ENCODE results near the gene DNM3. TPM values are rescaled to one million over a fixed set of nuclear protein-coding genes. Genes with fewer than 3 reads are reported as not detected.
"Not testable (repeated sequence)": the region's sequence is repeated elsewhere in the genome, so short reads cannot be mapped to it uniquely, and the experiment has no call there.

The DNM3 gene
- total and polyA plus RNA-seq, 12 donors: 7.2 to 78.6 (median 18.4) TPM

GRCh38 chr1:172043900-172044299, 202.6 kb downstream of the DNM3 start:
- no peaks in the 10 kb centered on the region for H3K9me3 ChIP-seq (replicated peaks in 1 of 3)
- TF ChIP-seq POLR2A (IDR thresholded peaks at IDR 0.05): no peak
- no peak for TF ChIP-seq CTCF (IDR thresholded peaks at IDR 0.05)
- no peaks in the 10 kb centered on the region for H3K27me3 ChIP-seq
- intact Hi-C loops (cut with DNase I): no loop called here
- DNase-seq: no peak
- no peak overlapping the region for H3K27ac ChIP-seq
- H3K36me3 ChIP-seq (replicated peaks in 1 of 2): no peaks in the 10 kb centered on the region
- H3K4me1 ChIP-seq (replicated peaks in 1 of 2): no peaks in the 10 kb centered on the region
- H3K4me3 ChIP-seq: no peak overlapping the region

- H3K4me1 ChIP-seq (replicated peaks in 1 of 2): no peaks in the 10 kb centered on the region
- no peaks in the 10 kb centered on the region for H3K27me3 ChIP-seq
- DNase-seq: no peak
- 87 to 97% (median 96%) methylated on average over 2 of the region's 2 CpGs for WGBS, 4 donors
- no peaks in the 10 kb centered on the region for H3K9me3 ChIP-seq (replicated peaks in 1 of 3)
- intact Hi-C loops (cut with DNase I): no loop called here
- H3K4me3 ChIP-seq: no peak overlapping the region
- H3K27ac ChIP-seq: no peak overlapping the region
- H3K36me3 ChIP-seq (replicated peaks in 1 of 2): no peaks in the 10 kb centered on the region
- no peak for TF ChIP-seq POLR2A (IDR thresholded peaks at IDR 0.05)
- TF ChIP-seq CTCF (IDR thresholded peaks at IDR 0.05): no peak
Measured at GRCh38 chr1:172051898-172052297, 210.6 kb downstream of the DNM3 start.

GRCh38 chr1:172054172-172054571, 212.9 kb downstream of the DNM3 start:
- Histone ChIP-seq H3K4me3 (no peak overlapping the region), H3K4me1 (replicated peaks in 1 of 2) (no peaks in the 10 kb centered on the region), H3K9me3 (replicated peaks in 1 of 3) (no peaks in the 10 kb centered on the region), H3K27ac (no peak overlapping the region), H3K36me3 (replicated peaks in 1 of 2) (no peaks in the 10 kb centered on the region), H3K27me3 (no peaks in the 10 kb centered on the region)
- intact Hi-C loops (cut with DNase I): no loop called here
- WGBS, 4 donors: 78 to 88% (median 85%) methylated on average over 1 of the region's 1 CpG
- TF ChIP-seq POLR2A (IDR thresholded peaks at IDR 0.05) (no peak), CTCF (IDR thresholded peaks at IDR 0.05) (no peak)
- DNase-seq: no peak

GRCh38 chr1:172055816-172056419, 214.6 kb downstream of the DNM3 start:
- H3K9me3 ChIP-seq (replicated peaks in 1 of 3); H3K4me3 ChIP-seq; H3K36me3 ChIP-seq (replicated peaks in 1 of 2); intact Hi-C loops (cut with DNase I); H3K27me3 ChIP-seq; H3K27ac ChIP-seq; H3K4me1 ChIP-seq (replicated peaks in 1 of 2); DNase-seq: not testable (repeated sequence)
- WGBS, 4 donors: 91 to 96% (median 95%) methylated on average over 22 to 23 of the region's 23 CpGs

- TF ChIP-seq CTCF (IDR thresholded peaks at IDR 0.05) (no peak), POLR2A (IDR thresholded peaks at IDR 0.05) (no peak)
- H3K4me1 ChIP-seq (replicated peaks in 1 of 2): no peaks in the 10 kb centered on the region
- no peak overlapping the region for H3K4me3 ChIP-seq
- H3K27ac ChIP-seq: no peak overlapping the region
- DNase-seq: no peak
- intact Hi-C loops (cut with DNase I): no loop called here
- H3K9me3 ChIP-seq (replicated peaks in 1 of 3): no peaks in the 10 kb centered on the region
- no peaks in the 10 kb centered on the region for H3K36me3 ChIP-seq (replicated peaks in 1 of 2)
- 92 to 95% (median 93%) methylated on average over 3 of the region's 3 CpGs for WGBS, 4 donors
- H3K27me3 ChIP-seq: no peaks in the 10 kb centered on the region
Measured at GRCh38 chr1:172068334-172068733, 227.0 kb downstream of the DNM3 start.

Data from adrenal gland (tissue), 12 donors.